Astrocyte of the spinal cord (primary cell): ENCODE measurements around the gene RAI14.

Experiments used
- DNase-seq: peaks from one replicate; pipeline ENCODE4 v3.0.0; 2011; ENCODE audit warnings: low read depth, low spot score
- H3K4me3 ChIP-seq: 2 replicates; pipeline ENCODE4 v1.5.1; 2011; ENCODE audit warnings: low read depth, mild to moderate bottlenecking, low read length, moderate library complexity
- CTCF ChIP-seq: IDR thresholded peaks from 2 replicates; pipeline ENCODE4 v1.5.1; 2012; ENCODE audit warnings: low read depth, mild to moderate bottlenecking, low read length, inconsistent platforms
- in situ Hi-C: cut with HindIII; loops from 2 replicates; pipeline ENCODE4 v1.10.0; 2017; ENCODE audit warnings: low sequenced_read_pairs

RAI14 gene

GRCh38 chr5:34660444-34660843 lies 4.3 kb downstream of the RAI14 start:
- DNase-seq: peak; percentile 98
- in situ Hi-C loops: no loop called here
- no peak overlapping the region for H3K4me3 ChIP-seq
- no peak for TF ChIP-seq CTCF

GRCh38 chr5:34663771-34664496 lies 7.8 kb downstream of the RAI14 start:
- in situ Hi-C loops: no loop called here
- no peak overlapping the region for H3K4me3 ChIP-seq
- DNase-seq: no peak
- TF ChIP-seq CTCF: no peak

DNA sequence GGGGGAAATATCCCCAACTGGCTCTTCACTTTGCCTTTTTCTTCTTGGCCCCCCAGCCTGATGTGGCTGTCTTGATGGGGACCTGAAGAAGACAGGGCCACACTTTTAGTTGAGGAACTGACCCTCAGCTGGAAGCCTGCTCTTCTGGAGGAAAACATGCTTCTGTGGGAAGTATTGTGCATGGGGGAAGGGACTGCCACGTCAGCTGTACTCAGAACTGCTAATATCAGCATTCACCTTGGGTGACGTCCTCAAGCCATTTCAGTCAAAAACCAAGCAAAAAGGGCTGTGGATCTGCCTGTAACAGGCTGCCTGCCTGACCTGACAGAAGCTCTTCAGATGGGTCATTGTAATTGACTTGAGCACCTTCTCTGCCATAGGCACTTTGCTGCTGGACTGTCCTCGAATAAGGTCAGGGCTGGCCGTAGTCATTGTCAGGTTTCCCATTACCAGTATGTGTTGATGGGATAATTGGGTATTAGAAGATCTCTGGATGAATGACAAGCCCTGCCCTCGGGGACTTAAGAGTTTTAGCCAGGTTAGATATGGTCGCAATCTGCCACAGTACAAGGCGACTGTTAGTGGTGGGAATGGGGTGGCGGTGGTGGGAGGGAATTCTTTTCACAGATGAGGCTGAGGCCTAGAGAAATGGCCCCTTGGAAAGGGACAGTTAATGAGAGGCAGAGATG lies 10.4 kb downstream of the RAI14 start:
- no peak overlapping the region for H3K4me3 ChIP-seq
- no peak for DNase-seq
- TF ChIP-seq CTCF: no peak
- in situ Hi-C loops: no loop called here

- TF ChIP-seq CTCF: no peak
- no peak overlapping the region for H3K4me3 ChIP-seq
- no peak for DNase-seq
- in situ Hi-C loops: no loop called here
These were observed 11.6 kb downstream of the RAI14 start for GRCh38 chr5:34667705-34668104.

DNA sequence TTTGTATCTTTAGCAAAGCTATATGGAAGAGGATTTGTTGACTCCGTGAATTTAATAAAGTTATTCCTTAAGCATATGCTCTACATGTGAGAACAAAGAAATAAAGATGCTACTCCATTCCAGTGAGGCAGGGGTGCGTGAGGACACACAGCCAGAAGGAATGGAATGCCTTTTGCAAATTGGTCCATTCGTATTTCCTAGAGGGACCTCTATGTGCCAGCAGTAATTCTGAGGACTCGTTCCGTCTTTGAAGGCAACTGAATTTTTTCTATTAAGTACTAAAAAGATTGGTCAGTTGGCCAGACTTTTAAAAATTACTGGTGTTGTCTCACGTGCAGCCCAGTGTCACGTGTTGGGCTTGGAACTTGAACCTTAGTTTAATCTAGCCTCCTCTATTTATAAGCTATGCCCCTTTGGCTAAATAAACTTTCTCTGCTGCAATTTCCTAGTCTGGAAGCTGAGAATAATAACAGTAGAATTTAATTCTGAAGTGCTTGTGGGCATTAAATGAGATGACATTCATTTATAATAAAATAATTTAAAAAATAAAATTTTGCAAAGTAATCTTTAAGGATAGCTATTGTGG lies 13.9 kb downstream of the RAI14 start:
- in situ Hi-C loops: no loop called here
- DNase-seq: no peak
- no peak for TF ChIP-seq CTCF
- no peak overlapping the region for H3K4me3 ChIP-seq

DNA sequence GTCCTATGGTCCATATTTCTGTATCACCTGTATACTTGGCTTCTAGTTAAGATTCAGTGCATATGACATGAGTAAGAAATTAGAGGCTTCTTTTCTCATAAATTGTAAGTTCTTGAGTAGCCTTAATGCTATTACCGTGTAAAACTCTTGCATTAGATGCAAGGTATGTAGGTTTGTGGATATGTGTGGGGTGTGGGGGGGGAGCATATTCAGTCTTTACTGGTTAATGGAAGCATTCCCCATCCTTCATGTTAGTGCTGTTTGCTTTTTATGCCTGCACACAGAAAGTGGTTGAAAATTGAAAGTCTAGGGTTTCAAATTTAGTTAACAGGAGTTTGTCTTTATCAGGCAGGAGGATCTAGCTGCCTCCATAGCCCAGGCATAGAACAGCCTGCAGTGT lies 16.1 kb downstream of the RAI14 start:
- DNase-seq: no peak
- no peak for TF ChIP-seq CTCF
- no peak overlapping the region for H3K4me3 ChIP-seq
- in situ Hi-C loops: no loop called here
